Measurements from ENCODE around the gene OBSCN. TPM values are rescaled to one million over a fixed set of nuclear protein-coding genes. Genes with fewer than 3 reads are reported as not detected.

OBSCN gene
- total and polyA plus RNA-seq, 5 experiments from 2014 or later, result 0.56 to 102 (median 4.9) TPM

GRCh38 chr1:228341814-228342626 is 134.2 kb downstream of the OBSCN start:
- no peak overlapping the region for H3K27ac Mint-ChIP-seq
- no peak overlapping the region for H3K4me3 Mint-ChIP-seq
- DNase-seq (peak in 1 of 10 donors; percentile 59), ATAC-seq (no peak)
- POLR2A ChIA-PET, result no interaction called here
- peaks cover 0 to 9% (median 3%) of the 10 kb centered on the region in 4 donors for H3K4me1 Mint-ChIP-seq
- H3K9me3 Mint-ChIP-seq, result peaks cover 0 to 4% (median 0%) of the 10 kb centered on the region in 9 donors
- no peaks in the 10 kb centered on the region for H3K27me3 Mint-ChIP-seq
- peaks cover 0 to 29% (median 21%) of the 10 kb centered on the region in 3 donors for H3K36me3 Mint-ChIP-seq

- POLR2A ChIA-PET, result no interaction called here
- ATAC-seq (no peak), DNase-seq (peak in 1 of 10 donors; percentile 40)
- Mint-ChIP-seq H3K9me3 (peaks cover 0 to 4% (median 0%) of the 10 kb centered on the region in 9 donors), H3K27ac (peak overlapping the region in 1 of 10 donors; percentile 21), H3K27me3 (no peaks in the 10 kb centered on the region), H3K36me3 (peaks cover 0 to 24% (median 21%) of the 10 kb centered on the region in 3 donors), H3K4me3 (no peak overlapping the region), H3K4me1 (peaks cover 0 to 9% (median 3%) of the 10 kb centered on the region in 4 donors)
These were observed 134.9 kb downstream of the OBSCN start for GRCh38 chr1:228342627-228343190.

- H3K9me3 Mint-ChIP-seq, result peaks cover 0 to 4% (median 0%) of the 10 kb centered on the region in 9 donors
- H3K36me3 Mint-ChIP-seq, result peaks cover 0 to 24% (median 21%) of the 10 kb centered on the region in 3 donors
- peak in 1 of 10 donors; percentile 30 for DNase-seq
- no peak for ATAC-seq
- H3K4me3 Mint-ChIP-seq, result no peak overlapping the region
- H3K27me3 Mint-ChIP-seq, result no peaks in the 10 kb centered on the region
- H3K27ac Mint-ChIP-seq, result no peak overlapping the region
- H3K4me1 Mint-ChIP-seq, result peaks cover 0 to 9% (median 3%) of the 10 kb centered on the region in 4 donors
- POLR2A ChIA-PET, result no interaction called here
These were observed 135.4 kb downstream of the OBSCN start for GRCh38 chr1:228343191-228343661.

DNA sequence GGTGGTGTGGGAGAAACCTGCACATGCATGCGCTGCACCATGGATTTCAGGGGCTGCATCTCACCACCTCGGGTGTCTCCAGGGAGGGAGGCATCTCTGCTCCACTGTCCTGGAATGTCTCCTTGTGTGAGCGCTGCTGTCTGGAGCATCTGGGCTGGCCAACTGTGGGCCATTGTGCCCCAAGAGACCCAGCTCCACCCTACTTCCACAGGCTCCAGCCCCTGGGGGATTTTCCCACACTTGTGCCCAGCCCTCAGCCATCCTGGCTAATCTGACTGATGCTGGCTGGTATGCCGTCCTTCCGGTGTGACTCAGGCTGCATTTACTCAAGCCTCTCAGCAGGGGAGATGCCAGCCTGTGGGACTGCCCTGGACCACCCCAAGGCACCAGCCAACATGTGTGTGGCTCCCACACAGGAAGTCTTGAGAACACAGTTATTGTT is 136.8 kb downstream of the OBSCN start:
- no peaks in the 10 kb centered on the region for H3K27me3 Mint-ChIP-seq
- H3K4me1 Mint-ChIP-seq, result peaks cover 0 to 9% (median 2%) of the 10 kb centered on the region in 4 donors
- no peak overlapping the region for H3K27ac Mint-ChIP-seq
- POLR2A ChIA-PET, result no interaction called here
- H3K4me3 Mint-ChIP-seq, result no peak overlapping the region
- no peak for ATAC-seq
- peaks cover 0 to 4% (median 0%) of the 10 kb centered on the region in 9 donors for H3K9me3 Mint-ChIP-seq
- peak in 1 of 10 donors; percentile 50 for DNase-seq
- H3K36me3 Mint-ChIP-seq, result peaks cover 0 to 22% (median 18%) of the 10 kb centered on the region in 3 donors

GRCh38 chr1:228345201-228345930 is 137.5 kb downstream of the OBSCN start:
- peak in 1 of 10 donors; percentile 61 for DNase-seq
- no peak for ATAC-seq
- Mint-ChIP-seq H3K4me3 (no peak overlapping the region), H3K27ac (no peak overlapping the region), H3K9me3 (peaks cover 0 to 4% (median 0%) of the 10 kb centered on the region in 9 donors), H3K36me3 (peaks cover 0 to 24% (median 18%) of the 10 kb centered on the region in 3 donors), H3K4me1 (peaks cover 0 to 9% (median 0%) of the 10 kb centered on the region in 4 donors), H3K27me3 (no peaks in the 10 kb centered on the region)
- POLR2A ChIA-PET, result no interaction called here

DNA sequence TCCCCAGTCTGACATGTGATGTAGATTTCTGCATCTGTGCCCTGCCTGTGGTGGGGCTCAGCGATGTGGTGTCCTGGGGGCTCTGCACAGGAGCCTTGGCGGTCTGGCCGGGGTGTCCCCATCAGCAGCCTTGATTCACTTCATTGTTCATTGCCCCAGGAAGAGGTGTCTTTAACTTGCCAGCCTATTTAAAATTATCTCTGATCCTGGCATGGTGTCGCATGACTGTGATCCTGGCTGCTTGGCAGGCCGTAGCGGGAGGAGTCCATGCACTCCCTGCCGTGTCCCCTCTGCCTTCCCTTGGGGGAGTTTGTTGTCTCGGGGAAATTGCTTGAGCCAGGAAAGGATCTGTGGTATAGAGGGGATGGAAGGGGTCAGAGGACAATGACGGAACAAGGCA is 138.9 kb downstream of the OBSCN start:
- Mint-ChIP-seq H3K4me1 (peaks cover 0 to 9% (median 0%) of the 10 kb centered on the region in 4 donors), H3K4me3 (no peak overlapping the region), H3K36me3 (peaks cover 0 to 25% (median 20%) of the 10 kb centered on the region in 3 donors), H3K27me3 (no peaks in the 10 kb centered on the region), H3K27ac (no peak overlapping the region), H3K9me3 (peaks cover 0 to 4% (median 0%) of the 10 kb centered on the region in 9 donors)
- POLR2A ChIA-PET, result no interaction called here
- ATAC-seq (no peak), DNase-seq (peak in 1 of 10 donors; percentile 19)

GRCh38 chr1:228347181-228347580 is 139.3 kb downstream of the OBSCN start:
- peaks cover 0 to 21% (median 19%) of the 10 kb centered on the region in 3 donors for H3K36me3 Mint-ChIP-seq
- POLR2A ChIA-PET, result no interaction called here
- H3K27ac Mint-ChIP-seq, result no peak overlapping the region
- peak in 1 of 10 donors; percentile 44 for DNase-seq
- peaks cover 0 to 4% (median 0%) of the 10 kb centered on the region in 9 donors for H3K9me3 Mint-ChIP-seq
- H3K27me3 Mint-ChIP-seq, result no peaks in the 10 kb centered on the region
- H3K4me3 Mint-ChIP-seq, result no peak overlapping the region
- no peak for ATAC-seq
- peaks cover 0 to 9% (median 0%) of the 10 kb centered on the region in 4 donors for H3K4me1 Mint-ChIP-seq

- H3K27me3 Mint-ChIP-seq, result no peaks in the 10 kb centered on the region
- H3K27ac Mint-ChIP-seq, result peak overlapping the region in 7 of 10 donors; percentile 10 to 85 (median 56)
- H3K9me3 Mint-ChIP-seq, result peaks cover 0 to 4% (median 0%) of the 10 kb centered on the region in 9 donors
- POLR2A ChIA-PET, result no interaction called here
- DNase-seq (peak in 1 of 10 donors; percentile 28), ATAC-seq (no peak)
- H3K4me3 Mint-ChIP-seq, result no peak overlapping the region
- H3K36me3 Mint-ChIP-seq, result peaks cover 0 to 10% (median 8%) of the 10 kb centered on the region in 3 donors
- H3K4me1 Mint-ChIP-seq, result peaks cover 0 to 5% (median 0%) of the 10 kb centered on the region in 4 donors
These were observed 141.0 kb downstream of the OBSCN start for GRCh38 chr1:228348708-228349467.

DNA sequence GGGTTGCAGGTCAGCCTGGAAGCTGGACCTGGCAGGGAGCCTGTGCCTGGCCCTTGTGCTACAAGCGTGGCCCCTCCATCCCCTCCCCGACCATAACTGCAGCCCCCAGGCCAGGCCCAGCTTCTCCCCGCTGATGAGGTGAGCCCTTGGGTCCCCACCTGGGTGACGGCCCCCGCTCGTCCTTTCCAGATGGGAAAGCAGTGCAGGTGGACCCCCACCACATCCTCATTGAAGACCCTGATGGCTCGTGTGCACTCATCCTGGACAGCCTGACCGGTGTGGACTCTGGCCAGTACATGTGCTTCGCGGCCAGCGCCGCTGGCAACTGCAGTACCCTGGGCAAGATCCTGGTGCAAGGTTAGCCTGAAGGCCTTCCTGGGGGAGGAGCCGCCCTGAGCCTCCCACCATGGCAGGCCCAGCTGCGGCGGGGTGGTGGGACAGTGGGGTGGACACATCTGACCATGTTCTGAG is 141.9 kb downstream of the OBSCN start:
- Mint-ChIP-seq H3K27me3 (no peaks in the 10 kb centered on the region), H3K9me3 (no peaks in the 10 kb centered on the region), H3K36me3 (peaks cover 0 to 8% (median 3%) of the 10 kb centered on the region in 3 donors), H3K27ac (peak overlapping the region in 1 of 10 donors; percentile 27), H3K4me3 (no peak overlapping the region), H3K4me1 (peaks cover 0 to 5% (median 0%) of the 10 kb centered on the region in 4 donors)
- ATAC-seq, result no peak
- DNase-seq, result peak in 1 of 10 donors; percentile 58
- POLR2A ChIA-PET, result no interaction called here

- no peak for DNase-seq
- peaks cover 0 to 8% (median 2%) of the 10 kb centered on the region in 3 donors for H3K36me3 Mint-ChIP-seq
- H3K27ac Mint-ChIP-seq, result peak overlapping the region in 1 of 10 donors; percentile 27
- no peak overlapping the region for H3K4me3 Mint-ChIP-seq
- ATAC-seq, result no peak
- peaks cover 0 to 5% (median 0%) of the 10 kb centered on the region in 4 donors for H3K4me1 Mint-ChIP-seq
- H3K27me3 Mint-ChIP-seq, result no peaks in the 10 kb centered on the region
- H3K9me3 Mint-ChIP-seq, result no peaks in the 10 kb centered on the region
- POLR2A ChIA-PET, result no interaction called here
These were observed 142.4 kb downstream of the OBSCN start for GRCh38 chr1:228350179-228350742.
